22Rv1 (cell line): Measurements from ENCODE around the gene NEDD4L.

ENCODE experiments used
- CTCF ChIP-seq: fragments of 450-650 bp; IDR thresholded peaks from 2 replicates; pipeline ENCODE4 v1.5.1; 2017; ENCODE audit warnings: mild to moderate bottlenecking
- ZFX ChIP-seq: fragments of 450-650 bp; IDR thresholded peaks from 2 replicates; pipeline ENCODE4 v1.6.1; 2017; ENCODE audit warnings: antibody characterized with exemption, borderline replicate concordance

GRCh38 chr18:58102018-58102417, 58.0 kb downstream of the NEDD4L start:
- no peak for TF ChIP-seq CTCF
- no peak for TF ChIP-seq ZFX
